Iris pigment epithelial cell (primary cell): ENCODE measurements around the gene ABCA2.

Experiments used
- DNase-seq: peaks from one replicate; pipeline ENCODE4 v3.0.0-alpha.2; 2011; ENCODE audit warnings: low read depth

ABCA2 gene

GRCh38 chr9:136964171-136964689 is 63.8 kb downstream of the ABCA2 start:
- no peak for DNase-seq

GRCh38 chr9:136963751-136964150 is 64.3 kb downstream of the ABCA2 start:
- DNase-seq, result no peak

- DNase-seq, result no peak
These were observed 64.7 kb downstream of the ABCA2 start for GRCh38 chr9:136963341-136963740.

- DNase-seq, result no peak
These were observed 65.3 kb downstream of the ABCA2 start for GRCh38 chr9:136962701-136963248.

GRCh38 chr9:136962163-136962562 is 65.9 kb downstream of the ABCA2 start:
- DNase-seq, result no peak

- DNase-seq, result no peak
These were observed 66.6 kb downstream of the ABCA2 start for GRCh38 chr9:136961279-136962065.

GRCh38 chr9:136960938-136961275 is 67.1 kb downstream of the ABCA2 start:
- no peak for DNase-seq

GRCh38 chr9:136960212-136960937 is 67.7 kb downstream of the ABCA2 start:
- no peak for DNase-seq

GRCh38 chr9:136958898-136959850 is 68.9 kb downstream of the ABCA2 start:
- no peak for DNase-seq

- no peak for DNase-seq
These were observed 69.6 kb downstream of the ABCA2 start for GRCh38 chr9:136958473-136958872.

- DNase-seq, result no peak
These were observed 70.1 kb downstream of the ABCA2 start for GRCh38 chr9:136957901-136958300.

GRCh38 chr9:136957461-136957860 is 70.6 kb downstream of the ABCA2 start:
- DNase-seq, result no peak
